Loucy (cell line): ENCODE measurements around the gene SMIM12.
"Not testable (repeated sequence)": the region's sequence is repeated elsewhere in the genome, so short reads cannot be mapped to it uniquely, and the experiment has no call there.

Experiments
- CTCF ChIP-seq: fragments of 200-600 bp; sonication (generic); conservative IDR thresholded peaks from 2 replicates; pipeline ENCODE4 v1.5.1; 2014; ENCODE audit warnings: mild to moderate bottlenecking, antibody characterized with exemption, low read length
- EZH2phosphoT487 ChIP-seq: fragments of 200-600 bp; IDR thresholded peaks from 2 replicates; pipeline ENCODE4 v1.6.1; 2018; ENCODE audit warnings: antibody characterized with exemption, mild to moderate bottlenecking, moderate library complexity, borderline replicate concordance

- not testable (repeated sequence) for TF ChIP-seq CTCF, EZH2phosphoT487
These were observed 40.7 kb downstream of the SMIM12 start for GRCh38 chr1:34818862-34819261.
